GM18508 (cell line): ENCODE measurements around the gene TBC1D5.
"Not testable (repeated sequence)": the region's sequence is repeated elsewhere in the genome, so short reads cannot be mapped to it uniquely, and the experiment has no call there.

ENCODE experiments used
- ATAC-seq: cut with Tn5 transposase; IDR thresholded peaks from one replicate; pipeline ENCODE4 v1.9.1; 2021; ENCODE audit warnings: moderate number of reproducible peaks; ENCODE audit not compliant: insufficient read depth, unreplicated experiment

The TBC1D5 gene

DNA sequence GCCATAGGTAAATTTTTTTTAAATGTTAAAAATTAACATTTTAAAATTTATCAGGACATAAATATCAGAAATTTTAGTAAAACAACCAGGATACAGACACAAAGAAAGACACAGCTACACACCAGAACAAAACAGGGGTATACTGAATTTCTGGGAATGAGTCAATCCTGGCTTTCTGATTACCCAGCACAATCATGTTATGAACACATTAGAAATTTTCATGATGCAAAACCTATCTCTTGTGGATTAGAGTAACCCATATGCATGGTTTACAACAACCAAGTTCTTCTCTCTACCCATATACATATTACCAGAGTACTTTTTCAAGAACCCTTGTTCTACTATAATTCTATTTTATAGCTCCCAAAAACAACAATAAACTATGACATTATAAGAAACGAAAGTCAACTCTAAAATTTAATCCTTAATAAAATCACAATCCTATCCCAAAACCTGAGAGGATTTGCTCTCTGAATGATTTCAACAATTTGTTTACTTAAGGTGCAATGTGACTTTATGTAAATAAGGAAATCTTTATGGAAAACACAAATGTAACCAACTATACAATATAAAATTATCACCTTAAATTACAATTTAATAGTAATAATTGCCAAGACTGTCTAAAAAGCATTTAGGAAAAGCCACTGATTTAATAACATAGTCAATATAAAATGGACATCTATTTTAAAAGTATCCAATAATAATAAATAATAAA lies 184.5 kb downstream of the TBC1D5 start:
- no peak for ATAC-seq

DNA sequence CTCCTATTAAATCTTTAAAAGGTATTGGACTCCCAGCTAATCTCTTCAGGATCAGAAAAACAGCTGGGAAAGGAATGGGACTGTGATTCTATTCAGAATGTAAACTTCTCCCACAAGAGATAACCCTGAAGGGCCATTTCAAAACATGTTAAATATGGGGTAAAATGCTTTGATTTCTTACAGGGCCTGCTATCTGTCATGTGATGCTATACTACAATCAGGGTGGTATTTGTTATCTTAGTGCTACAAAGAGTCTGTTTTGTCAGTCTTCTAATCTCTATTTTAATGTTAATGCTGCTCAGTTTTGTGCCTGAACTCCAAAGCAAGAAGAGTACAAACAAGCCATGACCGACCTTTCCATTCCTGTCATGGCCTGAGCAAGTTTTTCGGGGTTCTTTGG lies 186.9 kb downstream of the TBC1D5 start:
- no peak for ATAC-seq

GRCh38 chr3:17554078-17554477 lies 188.4 kb downstream of the TBC1D5 start:
- ATAC-seq, result no peak

GRCh38 chr3:17553080-17553479 lies 189.4 kb downstream of the TBC1D5 start:
- ATAC-seq, result no peak

DNA sequence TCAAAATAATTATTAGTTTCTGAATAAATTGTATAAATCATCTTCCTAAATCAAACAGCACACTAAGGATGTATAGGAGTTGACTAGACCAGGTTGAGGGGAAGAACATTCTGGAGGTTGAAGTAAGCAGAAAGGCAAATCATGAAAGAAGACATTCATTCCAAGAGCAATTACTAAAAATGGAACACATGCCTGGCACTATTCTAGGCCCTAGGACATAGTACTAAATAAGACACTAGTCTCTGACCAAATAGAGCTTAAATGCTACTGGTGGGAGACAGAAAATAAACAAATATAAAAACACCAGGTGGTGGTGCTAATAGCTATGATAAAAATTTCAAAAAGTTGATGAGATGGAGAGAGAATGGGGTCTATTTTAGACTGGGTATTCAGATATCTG lies 190.1 kb downstream of the TBC1D5 start:
- no peak for ATAC-seq

GRCh38 chr3:17551895-17552294 lies 190.5 kb downstream of the TBC1D5 start:
- no peak for ATAC-seq

- no peak for ATAC-seq
Observed at GRCh38 chr3:17551333-17551732, 191.1 kb downstream of the TBC1D5 start.

DNA sequence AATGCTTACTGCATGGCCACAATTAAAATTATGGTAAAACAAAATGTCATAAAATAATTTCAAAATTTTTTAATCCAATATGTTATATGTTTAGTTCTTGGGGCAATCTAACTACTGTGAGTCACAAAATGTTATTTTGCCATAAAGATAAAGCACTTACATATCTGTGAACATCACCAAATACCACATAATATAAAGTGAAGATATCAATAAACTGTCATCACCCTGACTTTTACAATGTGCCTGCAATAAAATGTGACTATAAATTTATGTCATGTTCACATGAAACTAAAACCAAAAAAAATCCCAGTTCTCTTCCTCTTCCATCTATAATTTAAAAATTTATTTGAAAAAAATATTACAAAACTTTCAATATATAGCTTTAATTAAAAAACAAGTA lies 191.8 kb downstream of the TBC1D5 start:
- ATAC-seq, result no peak

DNA sequence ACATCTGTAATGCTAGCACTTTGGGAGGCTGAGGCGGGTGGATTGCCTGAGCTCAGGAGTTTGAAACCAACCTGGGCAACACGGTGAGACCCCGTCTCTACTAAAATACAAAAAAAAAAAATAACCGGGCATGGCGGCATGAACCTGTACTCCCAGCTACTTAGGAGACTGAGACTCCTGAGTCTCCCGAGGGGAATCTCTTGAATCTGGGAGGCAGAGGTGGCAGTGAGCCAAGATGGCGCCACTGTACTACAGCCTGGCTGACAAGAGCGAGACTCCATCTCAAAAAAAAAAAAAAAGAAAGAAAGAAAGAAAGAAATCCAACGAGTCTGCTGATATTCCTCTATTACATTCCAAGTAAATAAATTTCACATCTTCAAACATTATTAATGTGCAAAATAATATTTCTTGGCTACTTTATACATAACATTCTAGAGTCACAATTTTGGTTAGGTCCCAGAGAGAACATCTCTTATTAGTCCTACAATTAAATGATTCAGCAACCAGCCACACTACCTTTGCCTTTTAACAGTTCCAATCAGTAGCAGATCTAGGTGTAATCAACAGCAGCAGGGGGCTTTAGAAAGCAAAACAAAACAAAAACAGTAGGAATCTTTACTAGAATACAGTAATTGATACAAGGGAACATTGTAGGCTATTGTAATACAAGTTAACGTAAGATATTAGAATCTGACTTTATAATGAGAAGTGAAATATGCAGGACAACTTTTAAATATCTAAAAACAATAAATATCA lies 195.8 kb downstream of the TBC1D5 start:
- no peak for ATAC-seq

GRCh38 chr3:17544632-17545031 lies 197.8 kb downstream of the TBC1D5 start:
- no peak for ATAC-seq

DNA sequence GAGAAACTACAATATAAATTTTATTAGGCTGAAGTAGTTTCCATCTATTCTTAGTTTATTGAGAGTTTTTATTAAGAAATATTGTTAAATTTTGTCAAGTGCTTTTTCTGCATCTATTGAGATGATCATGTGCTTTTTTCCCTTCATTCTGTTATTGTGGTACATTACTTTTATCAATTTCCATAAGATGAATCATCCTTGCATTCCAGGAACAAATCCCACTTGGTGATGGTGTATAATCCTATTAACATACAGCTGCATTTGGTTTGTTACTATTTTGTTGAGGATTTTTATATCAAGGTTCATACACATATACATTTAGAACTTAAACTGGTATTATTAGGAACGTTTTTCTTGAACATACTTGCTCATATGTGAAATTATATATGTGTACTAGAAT lies 199.8 kb downstream of the TBC1D5 start:
- ATAC-seq, result no peak

GRCh38 chr3:17539436-17539835 lies 203.0 kb downstream of the TBC1D5 start:
- ATAC-seq, result no peak

DNA sequence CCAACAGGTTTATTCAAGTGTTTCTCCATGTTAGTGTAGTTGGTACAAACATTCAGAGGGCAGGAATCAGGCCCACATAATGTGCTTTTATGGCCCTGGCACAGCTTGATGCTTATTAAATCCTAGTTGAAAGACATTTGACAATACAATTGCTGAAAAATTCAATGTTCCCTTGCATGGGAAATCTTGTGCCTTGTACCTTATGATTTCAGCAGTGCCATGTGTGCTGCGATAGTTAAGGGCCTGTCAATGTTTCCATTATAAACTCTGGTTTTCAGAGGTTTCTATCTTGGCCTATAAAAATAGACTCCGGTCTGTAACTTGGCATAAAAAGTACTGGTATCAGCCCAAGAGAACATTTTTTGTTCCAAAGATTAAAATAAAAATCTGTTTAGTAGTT lies 207.2 kb downstream of the TBC1D5 start:
- no peak for ATAC-seq

DNA sequence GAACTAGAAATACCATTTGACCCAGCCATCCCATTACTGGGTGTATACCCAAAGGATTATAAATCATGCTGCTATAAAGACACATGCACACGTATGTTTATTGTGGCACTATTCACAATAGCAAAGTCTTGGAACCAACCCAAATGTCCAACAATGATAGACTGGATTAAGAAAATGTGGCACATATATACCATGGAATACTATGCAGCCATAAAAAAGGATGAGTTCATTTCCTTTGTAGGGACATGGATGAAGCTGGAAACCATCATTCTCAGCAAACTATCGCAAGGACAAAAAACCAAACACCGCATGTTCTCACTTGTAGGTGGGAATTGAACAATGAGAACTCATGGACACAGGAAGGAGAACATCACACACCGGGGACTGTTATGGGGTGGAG lies 210.0 kb downstream of the TBC1D5 start:
- not testable (repeated sequence) for ATAC-seq

GRCh38 chr3:17529677-17530076 lies 212.8 kb downstream of the TBC1D5 start:
- ATAC-seq, result no peak

DNA sequence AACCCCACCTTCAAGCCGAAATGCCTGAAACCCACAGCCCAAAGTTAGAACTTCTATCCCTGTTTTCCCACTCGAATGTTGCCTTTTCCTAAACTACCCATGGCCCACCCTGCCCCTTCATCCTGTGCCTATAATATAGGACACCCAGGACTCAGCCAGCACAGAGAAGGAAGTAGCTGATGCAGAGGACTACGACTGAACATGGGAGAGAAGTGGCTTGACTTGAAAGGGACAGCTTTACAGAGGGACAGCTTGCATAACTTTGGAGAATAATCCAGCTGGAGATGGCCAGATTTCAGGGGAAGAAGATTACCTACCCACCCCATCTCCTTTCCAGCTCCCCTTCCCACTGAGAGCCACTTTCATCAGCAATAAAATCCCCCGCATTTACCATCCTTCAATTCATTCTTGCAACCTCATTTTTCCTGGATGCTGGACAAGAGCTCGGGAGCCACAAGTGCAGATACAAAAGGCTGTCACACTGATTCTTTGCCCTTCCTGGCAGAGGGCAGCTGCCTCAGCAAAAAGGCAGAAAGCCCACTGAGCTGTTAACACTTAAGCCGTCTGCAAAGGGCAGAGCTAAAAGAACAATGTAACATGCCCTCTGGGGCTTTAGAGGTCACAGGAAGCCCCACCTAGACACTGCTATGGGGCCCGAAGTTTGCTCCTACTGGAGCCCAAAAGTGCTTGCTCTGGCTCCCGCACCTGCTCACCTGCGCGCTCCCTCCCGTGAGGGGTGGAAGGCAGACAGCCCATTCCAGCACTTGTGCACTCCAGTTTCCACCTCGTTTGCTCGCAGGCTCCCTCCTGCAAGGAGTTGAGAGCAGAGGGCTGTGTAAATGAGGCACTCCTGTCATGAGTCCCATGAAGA lies 224.0 kb downstream of the TBC1D5 start:
- no peak for ATAC-seq

DNA sequence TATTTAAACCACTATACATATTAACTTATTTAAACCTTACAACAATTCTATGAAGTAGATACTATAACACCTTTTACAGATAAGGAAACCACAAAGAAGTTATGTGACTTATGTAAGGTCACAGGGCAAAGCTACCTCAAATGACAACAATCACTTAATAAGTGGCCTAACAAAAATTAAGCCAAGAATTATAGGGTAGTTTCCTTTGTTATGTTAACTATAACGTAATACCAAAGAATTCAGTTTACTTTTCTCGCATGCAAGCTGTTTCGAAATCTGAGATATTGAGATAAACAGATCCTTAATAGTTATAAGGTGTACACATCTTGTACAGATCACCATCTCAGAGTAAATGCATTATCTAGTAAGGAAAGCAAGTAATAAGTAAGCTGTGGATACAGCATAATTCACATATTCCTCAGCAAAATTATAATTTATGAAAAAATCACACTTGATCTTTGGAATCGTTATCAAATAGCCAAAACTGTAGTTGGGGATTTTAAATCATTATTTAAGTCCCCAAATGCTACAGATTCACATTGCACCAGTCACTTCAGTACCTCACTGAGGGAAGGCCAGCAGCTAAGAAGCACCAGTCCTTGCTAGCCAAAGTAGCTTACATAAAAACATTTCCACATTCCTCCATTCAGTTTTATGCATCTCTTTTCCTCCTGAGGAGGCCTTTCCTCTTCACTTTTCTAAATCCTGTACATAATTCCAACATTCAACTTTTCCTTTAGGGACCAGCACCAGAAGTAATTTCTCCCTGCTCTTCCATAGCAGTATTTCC lies 226.8 kb downstream of the TBC1D5 start:
- no peak for ATAC-seq

DNA sequence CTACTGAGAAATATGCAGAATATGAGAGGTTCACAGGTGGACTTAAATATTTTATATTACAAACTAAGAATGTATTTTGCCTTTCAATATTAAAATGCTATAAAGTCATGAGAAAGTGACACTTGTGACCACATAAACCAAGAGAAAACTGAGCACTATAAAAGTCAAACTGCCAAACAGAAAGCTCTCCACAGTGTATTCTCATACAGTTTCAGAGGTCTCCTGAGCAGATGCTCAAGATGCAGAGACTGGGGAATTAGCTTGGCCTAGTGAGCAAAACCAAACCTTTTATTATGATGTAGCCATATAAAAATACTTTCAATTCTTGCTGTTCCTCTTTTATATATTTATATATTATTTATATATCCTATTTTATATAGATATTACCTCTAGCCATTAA lies 227.8 kb downstream of the TBC1D5 start:
- ATAC-seq, result no peak

GRCh38 chr3:17510265-17510664 lies 232.2 kb downstream of the TBC1D5 start:
- ATAC-seq, result no peak

- ATAC-seq, result no peak
Observed at GRCh38 chr3:17508180-17508752, 234.2 kb downstream of the TBC1D5 start.
